ENCODE results near the gene SMARCA2.

Gene SMARCA2

GRCh38 chr9:2018162-2018643 lies 3.1 kb downstream of the SMARCA2 start:
- ChIA-PET POLR2A (no interaction called here), CTCF (interaction anchor here (1.0 to 1.7 kb wide), 3 partner anchors 8 to 79 kb away, joined by 3 to 5 read pairs (median 4); no protein-coding TSS in a partner anchor)
- no peak for DNase-seq (ENCODE audit: extremely low spot score)
- TF ChIP-seq CTCF (IDR thresholded peaks at IDR 0.05; ENCODE audit: control extremely low read depth, extremely low read depth, low read depth, missing control alignments) = no peak

DNA sequence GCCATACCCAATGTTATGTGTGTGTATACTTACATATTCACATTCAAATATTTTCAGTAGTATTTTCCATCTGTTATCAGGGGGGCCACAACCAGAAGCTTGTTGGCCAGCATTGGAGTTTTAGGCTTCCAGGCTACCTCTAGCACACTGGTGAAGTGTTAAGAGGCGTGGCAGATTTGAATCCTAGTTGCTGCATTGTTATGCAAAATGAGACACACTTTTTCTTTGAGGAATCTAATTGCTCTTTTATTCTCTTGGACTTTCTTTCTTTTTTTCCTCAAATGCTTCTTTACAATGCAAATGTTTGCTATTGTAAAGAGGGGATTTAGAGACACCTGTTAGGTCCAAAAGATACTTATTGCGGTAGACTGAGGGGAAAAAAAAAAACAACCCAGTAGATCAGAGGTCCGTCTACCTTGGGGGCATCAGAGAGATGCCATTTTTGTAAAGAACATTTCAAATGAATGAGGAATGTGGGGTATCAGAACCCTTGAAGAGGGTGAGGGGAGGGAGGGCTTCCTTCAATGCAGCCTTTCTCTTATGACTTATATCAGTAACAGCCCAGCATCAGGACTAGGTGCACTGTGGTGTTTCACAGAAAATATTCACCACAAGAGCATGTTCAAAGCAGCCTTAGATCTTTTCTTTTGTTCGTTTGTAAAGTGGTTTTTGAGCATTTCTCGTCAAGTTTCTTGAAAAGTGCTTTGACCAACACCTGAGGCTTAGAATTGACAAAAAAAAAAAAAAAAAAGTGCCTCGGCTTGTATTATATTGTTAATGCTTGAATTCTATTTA lies 3.8 kb downstream of the SMARCA2 start:
- TF ChIP-seq CTCF (IDR thresholded peaks at IDR 0.05; ENCODE audit: control extremely low read depth, extremely low read depth, low read depth, missing control alignments) = no peak
- CTCF ChIA-PET = interaction anchor here (1.7 kb wide), 1 partner anchor 8 kb away, joined by 5 read pairs; no protein-coding TSS in a partner anchor
- no peak for DNase-seq (ENCODE audit: extremely low spot score)
- POLR2A ChIA-PET = interaction anchor here (0.6 kb wide), 1 partner anchor 41 kb away, joined by 3 read pairs; no protein-coding TSS in a partner anchor

GRCh38 chr9:2019723-2020122 lies 4.6 kb downstream of the SMARCA2 start:
- POLR2A ChIA-PET = interaction anchor here (0.6 kb wide), 1 partner anchor 42 kb away, joined by 3 read pairs; no protein-coding TSS in a partner anchor
- CTCF ChIA-PET = no interaction called here
- DNase-seq (ENCODE audit: extremely low spot score) = no peak
- TF ChIP-seq CTCF (IDR thresholded peaks at IDR 0.05; ENCODE audit: control extremely low read depth, extremely low read depth, low read depth, missing control alignments) = no peak

GRCh38 chr9:2021731-2022130 lies 6.6 kb downstream of the SMARCA2 start:
- no peak for TF ChIP-seq CTCF (IDR thresholded peaks at IDR 0.05; ENCODE audit: control extremely low read depth, extremely low read depth, low read depth, missing control alignments)
- ChIA-PET POLR2A (no interaction called here), CTCF (interaction anchor here (1.3 to 1.5 kb wide), 2 partner anchors 10 to 82 kb away, joined by 3 read pairs; no protein-coding TSS in a partner anchor)
- DNase-seq (ENCODE audit: extremely low spot score) = no peak

DNA sequence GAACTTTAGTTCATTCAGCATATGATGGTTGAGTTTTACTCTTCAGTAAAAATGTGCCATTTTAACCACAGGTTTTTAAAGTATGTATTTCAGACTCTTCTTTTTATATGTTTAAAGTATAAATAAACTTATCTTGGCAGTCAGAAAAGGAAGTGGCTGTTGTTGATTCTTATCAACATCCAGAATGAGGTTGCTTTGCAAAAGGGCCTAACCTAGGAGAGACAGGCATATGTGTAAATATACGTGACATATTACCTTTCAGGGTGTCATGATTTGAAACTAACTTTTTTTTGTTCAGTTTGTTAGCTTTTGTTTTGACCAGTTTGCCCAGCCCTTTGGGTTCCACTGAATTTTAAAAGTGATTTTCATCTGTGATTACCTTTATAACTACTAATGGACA lies 7.4 kb downstream of the SMARCA2 start:
- CTCF ChIA-PET = interaction anchor here (1.1 to 1.5 kb wide), 5 partner anchors 9 to 83 kb away, joined by 3 to 4 read pairs (median 3); no protein-coding TSS in a partner anchor
- POLR2A ChIA-PET = no interaction called here
- no peak for DNase-seq (ENCODE audit: extremely low spot score)
- TF ChIP-seq CTCF (IDR thresholded peaks at IDR 0.05; ENCODE audit: control extremely low read depth, extremely low read depth, low read depth, missing control alignments) = no peak

DNA sequence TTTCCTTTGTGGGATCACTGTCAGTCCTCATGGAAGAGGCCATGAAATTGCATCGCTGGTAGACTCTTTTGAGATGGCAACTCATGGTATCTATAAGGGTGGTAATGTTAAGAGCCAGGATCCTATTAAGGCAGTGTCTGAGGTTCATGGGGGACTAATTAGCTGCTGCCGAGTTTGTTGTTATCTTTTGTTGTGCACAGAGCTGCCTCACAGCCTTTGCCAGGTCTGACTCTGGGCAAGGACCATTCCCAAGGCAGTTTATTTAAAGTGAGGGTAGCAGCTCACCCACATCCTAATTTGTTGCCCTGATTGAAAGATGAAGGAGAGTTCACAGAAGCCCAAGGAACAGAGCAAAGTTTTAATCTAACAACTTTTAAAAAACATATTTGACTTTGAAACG lies 7.9 kb downstream of the SMARCA2 start:
- DNase-seq (ENCODE audit: extremely low spot score) = no peak
- POLR2A ChIA-PET = no interaction called here
- CTCF ChIA-PET = interaction anchor here (1.1 to 1.5 kb wide), 4 partner anchors 10 to 84 kb away, joined by 3 to 4 read pairs (median 3); no protein-coding TSS in a partner anchor
- no peak for TF ChIP-seq CTCF (IDR thresholded peaks at IDR 0.05; ENCODE audit: control extremely low read depth, extremely low read depth, low read depth, missing control alignments)
